OCI-LY7 (cell line): ENCODE data around the gene LBR.

ENCODE experiments used
- CTCF ChIP-seq: fragments of 200-600 bp; sonication (generic); conservative IDR thresholded peaks from 2 replicates; pipeline ENCODE4 v1.5.1; 2014; ENCODE audit warnings: mild to moderate bottlenecking, antibody characterized with exemption, low read length, moderate library complexity, mixed read lengths
- EZH2phosphoT487 ChIP-seq: fragments of 200-600 bp; sonication (generic); IDR thresholded peaks from 2 replicates; pipeline ENCODE4 v1.6.1; 2018; ENCODE audit warnings: low read depth, borderline replicate concordance, mild to moderate bottlenecking, mixed run types, antibody characterized with exemption, low read length, moderate library complexity, mixed read lengths

GRCh38 chr1:225435487-225435886 is 7.6 kb upstream of the LBR start:
- TF ChIP-seq CTCF: no peak
- TF ChIP-seq EZH2phosphoT487: no peak
